H1 (cell line): ENCODE results near the gene CMSS1.

Source experiments
- CHD1 ChIP-seq: IDR thresholded peaks from 2 replicates; pipeline ENCODE4 v1.6.1; 2012; ENCODE audit warnings: low read depth, low read length, improper control_type of control experiment
- CREB1 ChIP-seq: IDR thresholded peaks from 2 replicates; pipeline ENCODE4 v1.6.1; 2012; ENCODE audit warnings: inconsistent platforms
- YY1 ChIP-seq: IDR thresholded peaks from 2 replicates; pipeline ENCODE4 v1.6.1; 2011; ENCODE audit warnings: low read depth, mild to moderate bottlenecking, low read length
- TF ChIP-seq, protein P1 (sequence below), 3 experiments: IDR thresholded peaks; 1 replicate in 2 of 3; 2 replicates in 1 of 3; pipeline versions ENCODE4 v1.5.1 to v1.6.1; 2011; ENCODE audit warnings: low read length in 3 of 3, mild to moderate bottlenecking in 3 of 3, inconsistent platforms in 2 of 3, low read depth in 1 of 3, moderate library complexity in 1 of 3; ENCODE audit not compliant: insufficient read depth in 1 of 3; ENCODE audit errors: control extremely low read depth in 1 of 3
- TF ChIP-seq, protein P2 (sequence below): IDR thresholded peaks from 2 replicates; pipeline ENCODE4 v1.6.1; 2012; ENCODE audit warnings: inconsistent platforms

DNA sequence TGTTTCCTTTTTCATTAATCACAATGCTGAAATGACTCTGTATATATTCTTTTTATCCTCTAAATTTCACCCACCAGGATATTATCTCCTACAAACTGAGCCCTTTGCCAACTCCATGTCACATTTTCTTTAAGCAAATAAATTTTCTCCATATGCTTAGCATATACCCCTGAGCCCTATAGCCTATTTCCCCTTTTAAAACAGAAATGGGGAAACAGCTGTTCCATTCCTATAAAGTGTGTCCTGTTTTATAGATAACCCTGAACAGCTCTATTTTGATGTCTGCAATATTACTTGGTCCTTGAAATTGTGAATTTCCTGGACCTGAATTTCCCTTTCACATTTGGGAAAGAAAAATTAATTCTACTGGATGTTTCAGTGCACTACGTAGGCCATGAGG, 312.3 kb downstream of the CMSS1 start:
- TF ChIP-seq CHD1, result no peak
- TF ChIP-seq, protein P1, sequence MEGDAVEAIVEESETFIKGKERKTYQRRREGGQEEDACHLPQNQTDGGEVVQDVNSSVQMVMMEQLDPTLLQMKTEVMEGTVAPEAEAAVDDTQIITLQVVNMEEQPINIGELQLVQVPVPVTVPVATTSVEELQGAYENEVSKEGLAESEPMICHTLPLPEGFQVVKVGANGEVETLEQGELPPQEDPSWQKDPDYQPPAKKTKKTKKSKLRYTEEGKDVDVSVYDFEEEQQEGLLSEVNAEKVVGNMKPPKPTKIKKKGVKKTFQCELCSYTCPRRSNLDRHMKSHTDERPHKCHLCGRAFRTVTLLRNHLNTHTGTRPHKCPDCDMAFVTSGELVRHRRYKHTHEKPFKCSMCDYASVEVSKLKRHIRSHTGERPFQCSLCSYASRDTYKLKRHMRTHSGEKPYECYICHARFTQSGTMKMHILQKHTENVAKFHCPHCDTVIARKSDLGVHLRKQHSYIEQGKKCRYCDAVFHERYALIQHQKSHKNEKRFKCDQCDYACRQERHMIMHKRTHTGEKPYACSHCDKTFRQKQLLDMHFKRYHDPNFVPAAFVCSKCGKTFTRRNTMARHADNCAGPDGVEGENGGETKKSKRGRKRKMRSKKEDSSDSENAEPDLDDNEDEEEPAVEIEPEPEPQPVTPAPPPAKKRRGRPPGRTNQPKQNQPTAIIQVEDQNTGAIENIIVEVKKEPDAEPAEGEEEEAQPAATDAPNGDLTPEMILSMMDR (IDR thresholded peaks at IDR 0.05; ENCODE audit: control extremely low read depth in 1 of 3, insufficient read depth in 1 of 3, low read depth in 1 of 3, low read length in 3 of 3), result no peak
- TF ChIP-seq, protein P2, sequence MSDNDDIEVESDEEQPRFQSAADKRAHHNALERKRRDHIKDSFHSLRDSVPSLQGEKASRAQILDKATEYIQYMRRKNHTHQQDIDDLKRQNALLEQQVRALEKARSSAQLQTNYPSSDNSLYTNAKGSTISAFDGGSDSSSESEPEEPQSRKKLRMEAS, result no peak
- no peak for TF ChIP-seq CREB1
- no peak for TF ChIP-seq YY1
